SIG-M5 (cell line): ENCODE measurements around the gene NFATC4.

Experiments
- DNase-seq: peaks from one replicate; lab custom pipeline; 2025; lab: John Stamatoyannopoulos, UW

The NFATC4 gene

DNA sequence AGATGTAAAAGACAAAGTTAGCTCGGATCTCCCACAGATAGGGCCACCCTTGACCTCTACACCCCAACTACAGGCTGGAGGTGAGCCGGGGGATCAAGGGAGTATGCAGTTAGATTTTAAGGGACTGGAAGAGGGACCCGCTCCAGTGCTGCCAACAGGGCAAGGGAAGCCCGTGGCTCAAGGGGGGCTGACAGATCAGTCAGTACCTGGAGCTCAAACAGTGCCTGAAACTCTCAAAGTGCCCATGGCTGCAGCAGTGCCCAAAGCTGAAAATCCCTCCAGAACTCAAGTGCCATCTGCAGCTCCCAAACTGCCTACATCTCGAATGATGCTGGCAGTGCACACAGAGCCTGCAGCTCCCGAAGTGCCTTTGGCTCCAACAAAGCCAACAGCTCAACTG is 41.2 kb downstream of the NFATC4 start:
- DNase-seq: no peak

DNA sequence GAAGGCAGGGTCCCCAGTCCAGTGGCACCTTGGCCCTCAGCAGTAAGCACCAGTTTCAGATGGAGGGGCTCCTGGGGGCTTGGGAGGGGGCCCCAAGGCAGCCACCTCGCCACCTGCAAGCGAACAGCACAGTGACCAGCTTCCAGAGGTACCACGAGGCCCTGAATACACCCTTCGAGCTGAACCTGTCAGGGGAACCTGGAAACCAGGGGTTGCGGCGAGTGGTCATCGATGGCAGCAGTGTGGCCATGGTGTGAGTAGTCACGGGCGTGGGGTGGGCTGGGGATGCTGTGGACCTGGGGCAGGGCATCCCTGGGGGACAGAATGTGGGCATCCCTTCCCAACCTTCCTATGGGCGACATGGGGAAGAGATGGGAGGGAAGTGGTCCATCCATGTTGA is 42.0 kb downstream of the NFATC4 start:
- DNase-seq: no peak

DNA sequence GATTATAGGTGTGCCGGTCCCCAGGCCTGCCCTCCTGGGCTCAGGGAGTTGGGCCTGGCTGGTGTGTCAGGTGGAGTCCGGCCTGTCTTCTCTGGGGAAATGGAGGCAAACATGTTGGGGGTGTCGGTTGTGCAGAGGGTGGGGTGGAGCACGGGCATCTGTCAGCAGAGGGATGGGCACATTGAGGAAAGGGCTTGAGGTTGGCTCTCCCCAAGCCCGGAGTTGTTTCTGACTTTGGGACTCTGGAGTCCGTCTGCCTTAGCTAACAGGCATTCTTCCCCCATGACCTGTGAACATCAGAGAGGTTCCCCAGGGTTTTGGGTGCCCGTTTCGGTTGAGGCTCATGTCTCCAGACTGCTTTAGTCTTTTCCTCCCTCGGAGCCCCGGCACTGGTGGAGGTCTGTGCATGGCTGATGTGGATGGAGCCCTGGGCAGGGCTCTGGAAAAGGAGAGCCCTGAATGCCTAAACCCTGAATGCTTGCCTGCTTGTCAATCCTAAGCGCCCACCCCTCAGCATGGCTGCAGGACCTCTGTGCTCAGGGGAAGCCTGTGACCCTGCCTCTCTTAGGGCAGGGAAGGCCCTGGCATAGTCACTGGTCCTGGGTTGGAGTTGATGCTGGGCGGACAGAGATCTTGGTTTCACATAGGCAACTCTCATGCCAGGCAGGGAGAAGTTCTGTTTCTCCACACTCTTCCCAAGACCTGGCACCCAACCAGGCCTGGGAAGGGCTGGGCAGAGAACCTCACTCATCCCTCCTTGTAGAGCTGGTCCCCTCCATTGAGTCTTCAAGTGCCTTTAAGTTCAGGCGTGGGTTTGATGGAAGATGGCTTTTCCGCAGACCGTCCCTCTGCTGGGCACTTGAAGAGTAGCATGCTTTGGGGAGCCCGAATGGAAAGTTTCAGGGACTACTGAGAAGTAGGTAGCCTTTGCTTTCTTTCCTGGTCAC is 43.7 kb downstream of the NFATC4 start:
- DNase-seq: no peak

DNA sequence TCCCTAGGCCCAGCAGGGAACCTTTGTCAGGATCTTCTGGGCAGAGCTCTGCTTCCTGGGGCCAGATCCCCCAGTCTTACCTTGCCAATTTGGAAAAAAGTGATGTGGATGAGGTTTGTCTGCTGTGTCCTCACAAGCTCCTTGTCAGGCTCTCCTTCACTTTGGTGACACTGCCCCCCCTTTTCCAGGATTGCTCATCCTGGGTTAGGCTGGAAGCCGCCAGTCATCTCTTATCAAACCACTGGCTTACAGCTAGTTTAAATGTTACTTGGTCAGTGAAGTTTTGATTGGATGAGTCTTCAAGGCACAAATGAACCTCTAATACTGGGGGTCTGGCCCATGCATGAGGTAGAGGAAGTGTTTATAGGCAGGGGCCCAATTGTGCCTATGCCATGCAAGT is 46.1 kb downstream of the NFATC4 start:
- no peak for DNase-seq

DNA sequence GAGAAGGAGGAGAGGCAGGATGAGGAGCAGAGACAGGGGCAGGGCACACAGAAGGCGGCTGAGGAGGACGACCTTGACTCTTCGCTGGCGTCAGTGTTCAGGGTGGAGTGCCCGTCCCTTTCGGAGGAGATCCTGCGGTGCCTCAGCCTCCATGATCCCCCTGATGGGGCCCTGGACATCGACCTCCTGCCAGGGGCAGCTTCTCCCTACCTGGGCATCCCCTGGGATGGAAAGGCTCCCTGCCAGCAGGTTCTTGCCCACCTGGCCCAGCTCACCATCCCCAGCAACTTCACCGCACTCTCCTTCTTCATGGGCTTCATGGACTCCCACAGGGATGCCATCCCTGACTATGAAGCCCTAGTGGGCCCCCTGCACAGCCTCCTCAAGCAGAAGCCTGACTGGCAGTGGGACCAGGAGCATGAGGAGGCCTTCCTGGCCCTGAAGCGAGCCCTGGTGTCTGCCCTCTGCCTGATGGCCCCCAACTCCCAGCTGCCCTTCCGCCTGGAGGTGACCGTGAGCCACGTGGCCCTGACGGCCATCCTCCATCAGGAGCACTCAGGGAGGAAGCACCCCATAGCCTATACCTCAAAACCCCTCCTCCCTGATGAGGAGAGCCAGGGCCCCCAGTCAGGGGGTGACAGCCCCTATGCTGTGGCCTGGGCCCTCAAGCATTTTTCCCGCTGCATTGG is 46.9 kb downstream of the NFATC4 start:
- DNase-seq: no peak

DNA sequence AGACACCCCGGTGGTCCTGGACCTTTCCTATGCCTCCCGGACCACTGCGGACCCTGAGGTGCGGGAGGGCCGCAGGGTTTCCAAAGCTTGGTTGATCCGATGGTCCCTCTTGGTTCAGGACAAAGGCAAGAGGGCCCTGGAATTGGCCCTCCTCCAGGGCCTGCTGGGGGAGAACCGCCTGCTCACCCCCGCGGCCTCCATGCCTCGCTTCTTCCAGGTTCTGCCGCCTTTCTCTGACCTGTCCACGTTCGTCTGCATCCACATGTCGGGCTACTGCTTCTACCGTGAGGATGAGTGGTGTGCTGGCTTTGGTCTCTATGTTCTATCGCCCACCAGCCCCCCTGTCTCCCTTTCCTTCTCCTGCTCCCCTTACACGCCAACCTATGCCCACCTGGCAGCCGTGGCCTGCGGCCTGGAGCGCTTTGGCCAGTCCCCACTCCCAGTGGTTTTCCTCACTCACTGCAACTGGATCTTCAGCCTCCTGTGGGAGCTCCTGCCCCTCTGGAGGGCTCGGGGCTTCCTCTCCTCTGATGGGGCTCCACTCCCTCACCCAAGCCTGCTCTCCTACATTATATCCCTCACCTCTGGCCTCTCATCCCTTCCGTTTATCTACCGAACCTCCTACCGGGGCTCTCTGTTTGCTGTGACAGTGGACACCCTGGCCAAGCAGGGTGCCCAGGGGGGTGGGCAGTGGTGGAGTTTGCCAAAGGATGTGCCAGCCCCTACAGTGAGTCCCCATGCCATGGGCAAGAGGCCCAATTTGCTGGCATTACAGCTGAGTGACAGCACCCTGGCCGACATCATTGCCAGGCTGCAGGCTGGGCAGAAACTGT is 47.7 kb downstream of the NFATC4 start:
- no peak for DNase-seq

DNA sequence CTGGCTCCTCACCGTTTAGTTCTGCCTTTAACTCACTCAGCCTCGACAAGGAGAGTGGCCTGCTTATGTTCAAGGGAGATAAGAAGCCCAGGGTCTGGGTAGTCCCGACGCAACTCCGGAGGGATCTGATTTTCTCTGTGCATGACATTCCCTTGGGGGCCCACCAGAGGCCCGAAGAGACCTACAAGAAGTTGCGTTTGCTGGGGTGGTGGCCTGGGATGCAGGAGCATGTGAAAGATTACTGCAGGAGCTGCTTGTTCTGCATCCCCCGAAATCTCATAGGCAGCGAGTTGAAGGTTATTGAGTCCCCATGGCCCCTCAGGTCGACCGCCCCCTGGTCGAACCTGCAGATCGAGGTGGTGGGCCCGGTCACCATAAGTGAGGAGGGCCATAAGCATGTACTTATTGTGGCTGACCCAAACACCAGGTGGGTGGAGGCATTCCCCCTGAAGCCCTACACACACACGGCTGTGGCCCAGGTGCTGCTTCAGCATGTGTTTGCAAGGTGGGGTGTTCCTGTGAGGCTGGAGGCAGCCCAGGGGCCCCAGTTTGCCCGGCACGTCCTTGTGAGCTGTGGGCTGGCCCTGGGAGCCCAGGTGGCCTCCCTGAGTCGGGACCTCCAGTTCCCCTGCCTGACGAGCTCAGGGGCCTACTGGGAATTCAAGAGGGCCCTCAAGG is 48.4 kb downstream of the NFATC4 start:
- DNase-seq: no peak

DNA sequence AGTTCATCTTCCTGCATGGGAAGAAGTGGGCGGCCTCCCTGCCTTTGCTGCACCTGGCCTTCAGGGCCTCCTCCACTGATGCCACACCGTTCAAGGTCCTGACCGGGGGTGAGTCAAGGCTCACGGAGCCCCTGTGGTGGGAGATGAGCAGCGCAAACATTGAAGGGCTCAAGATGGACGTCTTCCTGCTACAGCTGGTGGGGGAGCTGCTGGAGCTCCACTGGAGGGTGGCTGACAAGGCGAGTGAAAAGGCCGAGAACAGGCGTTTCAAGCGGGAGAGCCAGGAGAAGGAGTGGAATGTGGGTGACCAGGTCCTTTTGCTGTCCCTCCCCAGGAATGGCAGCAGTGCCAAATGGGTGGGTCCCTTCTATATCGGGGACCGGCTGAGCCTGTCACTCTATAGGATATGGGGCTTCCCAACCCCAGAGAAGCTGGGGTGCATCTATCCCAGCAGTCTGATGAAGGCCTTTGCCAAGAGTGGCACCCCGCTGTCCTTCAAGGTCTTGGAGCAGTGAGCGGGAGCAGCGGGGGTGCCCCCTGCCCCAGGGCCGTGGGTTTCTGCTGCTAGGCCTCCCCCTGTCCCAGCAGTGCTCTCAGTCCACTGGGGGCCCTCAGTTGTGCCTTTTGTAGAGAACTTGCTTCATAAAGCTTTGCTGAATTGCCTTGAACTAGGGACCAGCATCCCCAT is 49.1 kb downstream of the NFATC4 start:
- DNase-seq: no peak

DNA sequence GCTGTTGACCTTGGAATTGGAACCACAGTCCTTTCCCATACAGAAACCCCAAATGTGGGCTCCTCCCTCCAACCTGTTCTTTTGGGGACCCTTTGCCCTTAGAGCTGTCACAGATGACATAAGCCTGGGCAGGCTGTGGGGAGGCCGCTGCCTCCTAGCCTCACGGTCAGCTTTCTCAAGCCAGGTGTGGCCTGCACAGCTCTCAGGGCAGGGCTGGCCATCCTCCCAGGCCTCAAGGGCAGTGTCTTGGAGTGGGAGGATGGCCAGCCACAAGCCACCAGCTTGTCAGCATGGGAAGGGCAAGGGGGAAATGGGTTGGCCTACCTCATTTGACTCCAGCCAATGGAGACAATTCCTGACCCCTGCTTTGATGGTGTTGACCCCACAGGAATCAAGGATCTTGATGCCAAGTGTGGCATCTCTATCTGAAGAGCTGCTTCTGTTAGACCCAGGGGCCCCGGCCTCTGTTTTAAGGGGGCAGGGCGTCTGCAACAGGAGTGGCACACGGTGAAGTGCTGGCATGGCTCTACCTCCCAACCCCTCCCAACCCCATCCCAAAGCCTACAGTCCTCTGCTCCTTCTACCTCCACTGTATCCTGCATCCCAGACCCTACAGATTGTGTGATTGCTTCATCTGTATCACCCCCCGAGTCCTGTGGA is 50.0 kb downstream of the NFATC4 start:
- no peak for DNase-seq

DNA sequence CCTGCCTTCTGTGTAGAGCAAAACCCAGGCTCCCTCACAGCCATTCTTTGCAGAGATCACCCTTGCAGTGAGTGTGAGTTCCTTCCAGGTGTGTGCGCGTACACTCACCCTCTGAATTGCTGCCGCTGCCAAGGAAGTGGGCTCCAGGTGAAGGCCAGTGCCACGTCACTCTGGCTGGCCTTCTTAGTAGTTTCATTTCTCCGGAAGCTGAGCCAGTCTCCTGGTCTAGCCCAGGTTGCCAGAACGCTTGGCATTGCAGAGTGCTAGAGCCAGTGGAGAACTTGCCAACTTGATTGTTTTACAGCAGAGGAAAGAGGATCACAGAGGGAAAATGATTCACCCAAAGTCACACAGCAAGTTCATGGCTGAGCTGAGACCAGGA is 50.5 kb downstream of the NFATC4 start:
- no peak for DNase-seq

DNA sequence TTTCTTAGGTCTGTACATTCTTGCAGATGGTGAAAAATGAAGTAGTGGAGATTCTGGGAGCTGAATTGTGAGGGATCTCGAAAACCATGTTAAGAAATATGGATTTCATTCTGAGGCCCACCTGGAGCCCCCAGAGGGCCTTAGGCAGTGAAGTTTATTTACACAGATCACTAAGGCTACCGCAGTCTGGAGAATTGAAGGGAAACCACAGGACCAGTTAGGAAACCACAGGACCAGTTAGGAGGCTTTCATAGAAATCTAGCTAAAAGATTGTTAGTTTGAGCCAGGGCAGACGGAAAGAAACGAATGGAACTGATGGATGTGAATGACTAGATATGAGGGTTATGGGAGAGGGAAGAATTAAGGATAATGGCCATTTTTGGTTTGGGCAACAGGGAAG is 54.3 kb downstream of the NFATC4 start:
- DNase-seq: no peak

DNA sequence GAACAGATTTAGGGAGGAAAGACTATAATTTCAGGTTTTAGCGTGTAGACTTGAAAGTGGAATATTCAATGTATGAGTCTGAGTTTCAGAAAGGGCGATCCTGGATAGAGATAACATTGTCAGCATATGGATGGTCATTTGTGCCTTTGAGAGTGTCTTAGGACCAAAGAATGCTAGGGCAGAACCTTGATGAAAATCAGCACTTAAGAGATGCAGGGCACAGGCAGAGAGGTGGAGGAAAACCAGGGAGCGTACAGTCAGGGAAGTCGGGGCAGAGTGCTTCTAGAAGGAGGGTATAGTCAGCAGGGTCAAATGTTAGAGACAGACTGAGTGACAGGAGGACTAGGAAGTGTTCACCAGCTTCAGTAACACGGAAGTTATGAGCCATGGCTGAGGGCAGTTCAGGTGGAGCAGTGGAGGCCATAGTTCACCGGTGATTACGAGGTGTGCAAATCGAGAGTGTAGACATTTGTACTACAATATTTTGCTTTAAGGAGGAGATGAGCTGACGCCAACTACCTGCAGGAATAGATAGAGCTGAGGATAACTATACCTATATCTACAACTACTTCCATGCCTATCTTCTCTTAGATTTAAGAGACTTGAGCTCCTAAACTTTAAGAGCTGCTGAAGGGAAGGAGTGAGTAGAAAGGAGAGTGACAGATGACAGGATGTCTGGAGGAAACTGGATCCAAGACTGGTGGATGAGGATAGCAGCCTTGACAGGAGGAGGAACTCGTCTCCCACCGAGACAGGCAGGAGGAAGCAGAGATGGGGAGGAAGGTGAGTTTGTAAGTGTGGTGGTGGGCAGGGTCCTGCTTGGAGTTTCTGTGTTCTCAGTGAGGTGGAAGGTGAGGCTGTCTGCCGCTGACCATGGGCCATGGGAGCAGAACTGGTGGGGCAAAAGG is 55.0 kb downstream of the NFATC4 start:
- DNase-seq: no peak

DNA sequence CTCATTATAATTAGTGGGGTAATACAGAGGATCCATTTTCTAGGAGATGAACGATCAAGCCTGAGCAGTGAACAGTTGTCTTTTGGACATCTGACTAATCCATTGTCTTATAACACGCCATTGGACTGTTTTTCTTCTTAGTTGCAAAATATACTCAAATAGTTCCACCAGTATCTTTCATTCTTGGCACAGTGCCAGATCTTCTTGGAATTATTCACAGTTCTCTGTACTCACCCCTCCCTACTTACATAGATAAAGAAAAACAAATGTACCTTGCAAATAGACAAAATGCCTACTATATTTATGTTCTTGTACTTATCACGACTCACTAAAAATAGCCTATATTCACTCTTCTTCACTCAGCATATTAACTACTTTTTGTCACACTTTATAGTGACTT is 57.7 kb downstream of the NFATC4 start:
- DNase-seq: no peak

DNA sequence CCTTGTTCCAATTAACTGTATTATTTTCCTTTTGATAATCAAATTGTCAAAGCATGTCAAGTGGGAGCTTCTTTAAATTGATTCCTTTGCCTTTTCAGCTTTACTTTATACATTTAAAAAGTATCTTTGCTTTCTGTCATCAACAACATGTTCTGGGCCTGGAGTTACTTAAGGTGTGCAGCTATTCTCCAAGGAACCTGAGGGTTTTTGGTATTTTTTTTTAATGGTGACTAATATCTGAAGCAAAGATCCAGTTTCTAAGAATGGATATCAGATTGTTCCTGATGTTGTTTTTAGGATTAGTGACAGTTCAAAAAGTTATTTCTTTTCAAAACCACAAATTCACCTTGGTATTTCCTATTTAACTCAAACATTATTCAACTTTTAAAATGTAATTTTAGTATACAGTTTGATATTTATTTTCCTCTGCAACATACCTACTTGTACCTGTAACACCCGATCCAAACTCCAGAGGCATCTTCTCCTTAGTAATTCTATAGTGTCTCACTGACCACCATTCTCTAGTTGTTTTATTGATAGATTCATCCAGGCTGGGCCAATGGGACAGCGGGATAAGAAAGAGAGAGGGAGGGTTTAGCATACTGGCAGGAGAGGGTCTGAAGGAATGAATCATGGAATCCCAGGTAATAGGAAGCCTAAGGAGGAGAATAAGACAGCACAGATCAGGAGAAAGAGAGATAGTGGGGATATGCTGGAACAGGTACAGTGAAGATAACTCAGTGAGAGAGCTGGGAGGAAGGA is 58.3 kb downstream of the NFATC4 start:
- DNase-seq: no peak

DNA sequence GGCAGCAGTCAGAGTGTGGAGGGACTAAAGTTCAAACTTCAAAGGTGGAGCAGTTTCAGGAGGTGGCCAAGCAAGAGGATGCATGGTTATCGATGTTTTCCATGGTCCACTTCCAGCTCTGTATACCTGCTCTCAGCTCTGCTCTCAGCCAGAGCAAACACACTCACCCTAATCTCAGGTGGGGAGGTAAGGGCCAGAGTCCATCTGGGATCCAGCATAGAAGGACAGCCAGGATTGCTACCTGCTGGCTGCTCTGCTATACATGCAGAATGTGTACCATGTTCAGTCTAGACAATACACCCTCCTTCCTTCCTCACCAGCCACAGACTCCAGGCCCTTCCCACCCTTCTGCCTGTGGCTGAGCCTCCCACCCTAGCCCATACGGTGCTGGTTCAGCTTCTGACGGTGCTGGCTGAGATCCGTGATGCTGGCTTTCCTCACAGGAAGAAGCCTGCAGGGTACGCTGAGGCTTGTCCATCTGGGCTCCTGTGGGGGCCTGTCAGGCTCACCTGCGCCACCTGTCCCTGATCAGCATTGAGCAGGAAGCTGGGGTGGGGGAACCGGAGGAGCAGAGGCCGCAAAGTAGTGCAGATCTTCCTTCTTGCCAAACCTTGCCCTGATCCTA is 59.0 kb downstream of the NFATC4 start:
- DNase-seq: no peak

DNA sequence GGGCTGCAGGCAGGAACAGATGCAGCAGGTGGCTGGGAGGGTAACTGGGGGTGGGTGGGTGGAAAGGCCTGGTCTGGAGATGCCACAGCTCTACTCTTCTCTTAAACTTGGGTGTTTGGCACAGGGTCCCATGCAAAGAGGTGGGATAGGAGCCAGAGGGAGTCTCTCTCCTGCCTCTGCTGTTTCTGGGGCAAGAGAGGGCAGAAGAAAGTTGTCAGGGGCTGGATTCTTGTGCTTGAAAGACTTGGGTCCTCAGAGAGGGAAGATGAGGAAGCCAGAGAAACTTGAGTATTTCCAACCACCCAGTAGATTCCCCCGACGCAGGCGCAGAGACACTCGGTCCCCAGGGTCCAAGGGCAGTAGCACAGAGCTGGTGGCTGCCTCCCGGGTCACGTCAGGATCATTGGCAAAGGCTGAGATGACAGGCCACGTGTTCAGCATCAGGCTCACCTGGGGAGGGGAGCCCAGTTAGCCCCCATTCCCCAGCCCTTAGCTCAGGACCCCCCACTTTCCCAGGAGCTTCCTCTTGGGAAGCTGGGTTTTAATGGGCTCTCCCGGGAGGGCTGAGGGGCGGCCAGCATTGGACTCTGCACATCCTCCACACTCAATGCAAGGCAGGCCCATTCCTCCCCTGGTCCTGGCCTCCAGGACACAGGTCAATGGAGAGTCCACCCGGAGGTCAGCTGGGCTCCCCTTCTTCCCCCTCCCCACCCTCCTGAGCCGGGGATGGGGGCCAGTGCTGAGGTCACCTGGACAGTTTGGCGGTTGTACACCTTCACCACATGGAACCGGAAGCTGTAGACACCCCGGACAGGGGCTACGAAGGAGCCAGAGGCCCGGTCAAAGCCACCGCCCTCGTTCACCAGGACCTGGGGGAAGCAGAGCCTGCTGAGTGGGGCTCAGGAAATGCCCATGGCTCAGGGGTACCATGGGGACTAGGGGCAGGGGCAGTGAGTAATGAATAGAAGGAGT is 59.8 kb downstream of the NFATC4 start:
- no peak for DNase-seq

DNA sequence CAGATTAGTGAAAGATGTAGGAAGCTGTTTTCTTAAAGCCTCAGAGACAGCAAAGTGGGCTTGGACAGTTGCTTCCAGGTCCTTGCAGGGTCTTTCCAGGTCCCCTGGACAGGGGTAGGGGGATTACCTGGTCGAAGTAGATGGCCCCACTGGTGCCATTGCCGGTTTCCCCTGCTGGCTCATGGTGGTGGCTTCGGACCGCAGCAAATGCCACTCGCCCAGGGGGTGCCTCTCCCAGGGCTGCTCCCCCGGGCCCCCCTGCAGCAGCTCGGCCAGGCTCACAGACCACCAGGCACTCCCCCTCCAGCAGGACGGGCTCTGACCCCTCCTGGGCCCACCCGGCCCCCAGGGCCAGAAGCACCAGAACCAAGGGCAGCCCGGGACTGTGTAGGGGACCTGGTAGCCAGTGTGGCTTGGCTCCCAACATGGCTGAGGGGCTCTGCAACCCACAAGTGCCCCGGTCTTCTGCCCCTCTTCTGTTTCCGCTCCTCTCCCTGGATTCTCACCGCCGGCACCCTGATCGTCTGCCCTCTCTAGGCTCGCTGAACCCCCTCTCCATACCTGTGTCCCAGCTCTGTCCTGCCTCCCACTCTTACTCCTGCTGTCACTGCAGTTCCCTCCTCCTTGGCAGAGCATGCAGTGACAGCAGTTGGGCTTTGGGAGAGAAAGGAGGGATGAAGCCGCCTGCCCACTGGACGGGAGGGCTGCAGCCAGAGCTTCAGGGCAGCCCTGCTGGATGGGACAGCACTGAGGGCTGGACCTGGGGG is 60.8 kb downstream of the NFATC4 start:
- no peak for DNase-seq
